Activated CD4-positive, alpha-beta T cell treated with anti-CD3 and anti-CD28 coated beads for 24 hours (primary cell): ENCODE data around the gene CTU2.
A peak's percentile ranks its signal among the peaks of the same experiment; 100 is the strongest.

Experiments used
- DNase-seq, 2 donors: peaks; one replicate each; pipeline ENCODE4 v3.0.0-alpha.2; 2020; ENCODE audit warnings: low read depth in 2 of 2

CTU2 gene

GRCh38 chr16:88681709-88682451, 24.4 kb upstream of the CTU2 start:
- DNase-seq, result peak in 1 of 2 donors; percentile 61

GRCh38 chr16:88684569-88685155, 21.6 kb upstream of the CTU2 start:
- no peak for DNase-seq

- peak in 1 of 2 donors; percentile 58 for DNase-seq
Observed at GRCh38 chr16:88685156-88686061, 20.9 kb upstream of the CTU2 start.

DNA sequence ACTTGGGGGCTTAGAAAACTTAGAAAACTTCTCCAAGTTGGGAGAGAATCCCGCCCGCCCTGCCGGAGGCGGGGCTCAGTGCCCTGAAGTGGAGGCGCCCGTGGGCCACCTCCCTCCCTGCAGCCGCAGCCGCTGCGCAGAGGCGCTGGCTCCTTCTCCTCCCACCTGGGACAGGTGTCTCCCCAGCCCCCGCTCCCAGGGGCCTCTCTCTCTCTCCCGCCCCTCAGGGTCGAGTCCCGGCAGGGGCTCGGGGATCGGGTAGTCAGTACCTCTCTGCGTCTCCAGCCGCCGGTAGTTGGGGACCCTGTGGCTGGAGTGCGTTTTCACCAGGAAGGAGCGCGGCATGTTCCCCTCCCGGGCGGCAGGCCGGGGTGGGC, 20.3 kb upstream of the CTU2 start:
- DNase-seq, result no peak

GRCh38 chr16:88686439-88687253, 19.7 kb upstream of the CTU2 start, which contains the start of gene SNAI3:
Gene SNAI3, minus strand, starts transcription at chr16:88686507. Its CDS starts 101 bp downstream, at chr16:88686406.
- DNase-seq, result peak; percentile 80 to 84

- DNase-seq, result no peak
Observed at GRCh38 chr16:88687254-88687576, 19.1 kb upstream of the CTU2 start.

- DNase-seq, result no peak
Observed at GRCh38 chr16:88687676-88688012, 18.7 kb upstream of the CTU2 start.

- DNase-seq, result no peak
Observed at GRCh38 chr16:88688013-88688778, 18.1 kb upstream of the CTU2 start.

GRCh38 chr16:88690341-88691128, 15.8 kb upstream of the CTU2 start:
- no peak for DNase-seq

DNA sequence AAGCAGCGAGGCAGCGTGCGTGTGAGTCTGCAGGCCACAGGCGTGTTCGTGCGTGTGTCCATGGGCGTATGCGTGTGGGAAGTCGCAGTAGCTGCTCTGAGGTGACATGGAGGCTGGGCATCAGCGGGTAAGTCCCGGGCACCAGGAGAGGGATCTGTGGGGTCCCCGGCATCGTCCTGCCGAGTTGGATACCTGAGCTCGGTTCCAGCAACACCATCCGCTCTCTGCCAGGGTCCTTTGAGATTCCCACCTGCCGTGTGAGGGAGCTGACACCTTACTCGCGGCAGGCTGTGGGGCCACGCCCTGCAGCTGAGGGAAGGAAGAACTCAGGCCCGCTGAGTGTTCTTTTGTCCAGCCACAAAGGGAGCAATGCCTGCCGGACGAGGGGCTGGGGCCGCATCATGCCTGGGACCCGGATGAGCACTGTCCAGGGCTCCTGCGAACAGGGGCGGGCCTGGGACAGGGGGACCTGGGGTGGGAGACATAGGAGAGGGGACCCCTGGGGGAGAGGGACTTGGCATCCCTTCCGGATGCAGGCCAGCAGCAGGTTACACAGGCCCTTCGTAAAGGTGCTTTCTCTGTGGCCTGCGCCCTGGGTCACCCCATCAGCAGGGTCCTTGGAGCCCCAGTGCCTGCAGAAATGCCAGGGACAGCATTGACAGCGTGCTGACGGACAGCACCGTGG, 15.0 kb upstream of the CTU2 start:
- no peak for DNase-seq

DNA sequence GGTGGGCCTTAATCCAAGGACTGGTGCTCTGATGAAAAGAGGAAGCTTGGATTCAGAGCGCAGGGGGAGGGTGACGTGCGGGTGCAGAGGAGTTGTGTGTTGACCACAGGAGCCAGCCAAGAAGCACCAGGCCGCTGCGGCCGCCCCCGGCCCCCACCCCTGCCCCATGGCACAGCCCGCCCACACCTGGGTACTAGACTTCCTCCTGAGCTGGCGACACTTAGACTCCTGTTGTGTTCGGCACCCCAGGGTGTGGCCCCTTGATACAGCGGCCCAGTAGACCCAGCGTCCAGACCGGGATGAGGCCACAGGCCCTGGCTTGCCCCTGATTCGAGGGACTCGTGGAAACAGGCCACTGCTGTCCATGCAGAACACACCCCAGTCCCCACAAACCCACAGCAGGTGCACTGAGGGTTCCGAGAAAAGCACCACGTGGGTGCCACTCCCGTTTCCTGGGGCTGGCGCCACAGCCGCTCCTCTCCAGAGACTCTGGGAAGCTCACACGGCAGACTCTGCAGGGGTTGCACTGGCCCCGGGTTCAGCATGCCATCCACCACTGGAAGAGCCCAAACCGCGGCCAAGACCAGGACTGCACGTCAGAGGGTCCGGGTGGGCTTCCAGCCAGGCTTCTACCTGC, 14.3 kb upstream of the CTU2 start:
- no peak for DNase-seq

GRCh38 chr16:88692861-88693260, 13.4 kb upstream of the CTU2 start:
- no peak for DNase-seq

DNA sequence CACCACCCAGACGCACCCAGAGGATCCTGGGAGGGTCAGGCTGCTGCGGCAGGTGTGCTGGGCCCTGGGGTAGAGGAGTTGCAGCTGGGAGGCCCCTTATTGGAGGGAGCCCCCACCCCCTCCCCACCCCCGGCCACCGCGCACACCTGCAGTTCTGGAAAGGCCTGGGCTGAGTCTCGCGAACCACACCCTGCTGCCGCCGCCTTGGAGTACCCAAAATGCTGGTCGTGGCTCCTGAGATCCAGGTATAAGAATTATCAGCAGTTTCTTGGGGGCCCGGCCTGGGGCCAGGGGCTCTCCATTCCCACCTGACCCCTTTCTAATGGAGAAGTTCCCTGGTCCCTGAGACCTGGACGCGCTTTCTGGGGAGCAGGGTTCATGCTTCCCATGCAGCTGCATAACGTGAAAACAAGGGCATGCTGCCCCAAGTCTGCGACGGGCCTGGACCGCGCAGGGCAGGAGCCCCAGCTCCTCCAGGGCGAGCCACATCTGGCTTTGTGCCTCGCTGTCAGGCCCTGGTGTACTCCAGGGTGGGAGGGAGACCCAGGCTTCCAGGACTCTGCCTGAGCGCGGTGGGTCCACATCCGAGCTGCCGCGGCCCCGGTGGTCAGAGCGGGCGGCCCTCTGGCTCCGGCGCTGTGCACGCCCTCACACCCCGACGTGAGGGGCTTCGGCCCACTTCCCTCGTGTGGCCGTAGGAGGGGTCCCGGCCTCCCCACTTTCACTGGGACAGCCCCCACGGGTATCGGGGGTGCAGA, 12.7 kb upstream of the CTU2 start:
- no peak for DNase-seq

GRCh38 chr16:88694221-88695087, 11.8 kb upstream of the CTU2 start:
- DNase-seq, result no peak

- DNase-seq, result no peak
Observed at GRCh38 chr16:88695218-88695617, 11.1 kb upstream of the CTU2 start.

- DNase-seq, result no peak
Observed at GRCh38 chr16:88695753-88696152, 10.6 kb upstream of the CTU2 start.

DNA sequence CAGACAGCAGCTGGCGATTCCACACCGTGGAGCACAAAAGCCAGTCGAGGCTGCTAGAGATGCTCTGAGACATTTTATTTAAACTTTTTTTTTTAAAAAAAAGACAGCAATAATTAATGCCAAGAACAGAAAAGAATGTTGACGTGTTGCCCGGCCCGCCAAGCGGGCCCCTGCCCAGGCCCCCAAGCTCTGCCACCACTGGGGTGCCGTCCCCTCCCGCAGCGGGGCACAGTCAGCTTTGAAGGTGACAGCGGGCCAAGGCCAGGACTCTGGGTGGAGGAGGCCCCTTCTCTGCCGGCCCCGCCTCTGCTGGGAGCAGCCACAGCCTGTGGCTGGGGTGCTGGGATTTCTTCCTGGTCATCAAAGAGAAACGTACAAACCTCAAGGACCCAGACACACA, 9.9 kb upstream of the CTU2 start:
- DNase-seq, result no peak
